NCI-H446 treated with DMSO at 0.1 percent for 48 hours (cell line): Measurements from ENCODE around the gene HK3.

ENCODE experiments used
- DNase-seq: peaks from one replicate; lab custom pipeline; 2025; lab: John Stamatoyannopoulos, UW

Gene HK3, protein sequence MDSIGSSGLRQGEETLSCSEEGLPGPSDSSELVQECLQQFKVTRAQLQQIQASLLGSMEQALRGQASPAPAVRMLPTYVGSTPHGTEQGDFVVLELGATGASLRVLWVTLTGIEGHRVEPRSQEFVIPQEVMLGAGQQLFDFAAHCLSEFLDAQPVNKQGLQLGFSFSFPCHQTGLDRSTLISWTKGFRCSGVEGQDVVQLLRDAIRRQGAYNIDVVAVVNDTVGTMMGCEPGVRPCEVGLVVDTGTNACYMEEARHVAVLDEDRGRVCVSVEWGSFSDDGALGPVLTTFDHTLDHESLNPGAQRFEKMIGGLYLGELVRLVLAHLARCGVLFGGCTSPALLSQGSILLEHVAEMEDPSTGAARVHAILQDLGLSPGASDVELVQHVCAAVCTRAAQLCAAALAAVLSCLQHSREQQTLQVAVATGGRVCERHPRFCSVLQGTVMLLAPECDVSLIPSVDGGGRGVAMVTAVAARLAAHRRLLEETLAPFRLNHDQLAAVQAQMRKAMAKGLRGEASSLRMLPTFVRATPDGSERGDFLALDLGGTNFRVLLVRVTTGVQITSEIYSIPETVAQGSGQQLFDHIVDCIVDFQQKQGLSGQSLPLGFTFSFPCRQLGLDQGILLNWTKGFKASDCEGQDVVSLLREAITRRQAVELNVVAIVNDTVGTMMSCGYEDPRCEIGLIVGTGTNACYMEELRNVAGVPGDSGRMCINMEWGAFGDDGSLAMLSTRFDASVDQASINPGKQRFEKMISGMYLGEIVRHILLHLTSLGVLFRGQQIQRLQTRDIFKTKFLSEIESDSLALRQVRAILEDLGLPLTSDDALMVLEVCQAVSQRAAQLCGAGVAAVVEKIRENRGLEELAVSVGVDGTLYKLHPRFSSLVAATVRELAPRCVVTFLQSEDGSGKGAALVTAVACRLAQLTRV

DNA sequence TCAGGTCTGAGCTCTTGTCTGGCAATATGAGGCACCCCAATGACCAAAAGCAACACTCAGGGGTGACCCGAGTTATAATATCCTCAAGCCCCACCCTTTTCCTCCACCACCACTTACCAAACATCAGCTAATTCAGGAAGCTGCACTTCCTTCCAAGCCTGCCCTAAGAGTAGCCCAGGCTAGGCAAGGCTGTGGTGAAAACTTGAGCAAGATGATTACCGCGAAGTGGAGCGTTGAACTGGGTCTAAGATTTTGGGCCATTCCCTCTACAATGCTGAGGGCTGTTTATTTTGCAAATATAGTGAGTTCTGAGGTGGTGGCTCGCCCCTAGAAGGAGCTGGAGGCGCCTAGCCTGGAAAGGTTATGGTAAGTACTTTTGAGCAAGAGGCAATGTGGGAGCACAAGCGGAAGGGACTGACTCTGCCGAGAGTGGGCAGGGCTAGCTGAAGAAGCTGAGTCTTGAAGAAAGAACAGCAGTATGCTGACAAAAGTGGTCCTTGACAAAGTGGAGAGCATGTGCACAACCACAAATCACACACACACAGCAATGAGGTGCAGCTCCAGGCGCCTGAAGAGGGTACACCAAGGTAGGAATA, at the start of gene HK3:
TSS of gene HK3 (minus strand) at position 51 of the 596 bp plus-strand sequence. CDS start 3,187 bp downstream, outside the sequence.
- DNase-seq, result no peak

- DNase-seq, result no peak
Observed at GRCh38 chr5:176948458-176948857, 49.3 kb upstream of the HK3 start.

GRCh38 chr5:176947847-176948246, 48.7 kb upstream of the HK3 start:
- DNase-seq, result no peak

DNA sequence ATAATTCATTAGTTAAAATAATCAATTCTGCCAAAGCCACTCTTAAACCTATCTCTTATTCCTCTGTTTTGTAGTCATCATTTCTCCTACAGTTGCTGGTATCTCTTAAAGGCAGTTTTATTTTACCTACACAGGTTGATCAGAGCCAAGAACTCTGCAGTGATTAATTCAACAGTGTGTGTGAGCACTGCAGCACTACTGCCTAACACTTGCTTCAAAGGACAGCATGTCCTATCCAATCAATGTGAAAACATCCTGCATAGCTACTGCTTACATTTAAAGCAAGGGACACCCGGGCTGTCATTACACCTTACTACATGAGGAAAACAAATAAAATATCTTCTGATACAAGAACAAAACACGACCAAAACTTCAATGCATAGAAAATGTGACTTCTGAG, 45.1 kb upstream of the HK3 start:
- no peak for DNase-seq

- no peak for DNase-seq
Observed at GRCh38 chr5:176943816-176944215, 44.7 kb upstream of the HK3 start.

GRCh38 chr5:176941951-176942350, 42.8 kb upstream of the HK3 start:
- DNase-seq, result no peak

DNA sequence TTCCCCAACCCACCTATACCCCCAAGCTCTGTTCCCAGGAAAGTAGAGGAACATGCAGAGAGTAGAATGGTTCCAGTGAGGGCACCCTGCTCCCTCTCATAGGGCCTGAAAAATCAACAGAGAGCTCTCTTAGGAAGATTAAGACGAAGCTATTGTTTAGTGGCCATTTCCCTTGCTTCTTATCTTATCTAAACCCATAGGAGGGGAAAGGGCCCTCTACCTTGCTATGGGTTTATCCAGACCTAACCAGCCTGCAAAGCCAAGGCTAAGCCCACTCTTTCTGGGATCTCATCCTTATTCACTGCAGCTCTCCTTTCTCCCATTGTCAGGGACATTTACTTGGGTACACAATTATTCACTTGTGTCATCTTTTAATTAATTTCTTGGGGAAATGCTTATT, 39.3 kb upstream of the HK3 start:
- no peak for DNase-seq

GRCh38 chr5:176935017-176935416, 35.9 kb upstream of the HK3 start:
- no peak for DNase-seq

DNA sequence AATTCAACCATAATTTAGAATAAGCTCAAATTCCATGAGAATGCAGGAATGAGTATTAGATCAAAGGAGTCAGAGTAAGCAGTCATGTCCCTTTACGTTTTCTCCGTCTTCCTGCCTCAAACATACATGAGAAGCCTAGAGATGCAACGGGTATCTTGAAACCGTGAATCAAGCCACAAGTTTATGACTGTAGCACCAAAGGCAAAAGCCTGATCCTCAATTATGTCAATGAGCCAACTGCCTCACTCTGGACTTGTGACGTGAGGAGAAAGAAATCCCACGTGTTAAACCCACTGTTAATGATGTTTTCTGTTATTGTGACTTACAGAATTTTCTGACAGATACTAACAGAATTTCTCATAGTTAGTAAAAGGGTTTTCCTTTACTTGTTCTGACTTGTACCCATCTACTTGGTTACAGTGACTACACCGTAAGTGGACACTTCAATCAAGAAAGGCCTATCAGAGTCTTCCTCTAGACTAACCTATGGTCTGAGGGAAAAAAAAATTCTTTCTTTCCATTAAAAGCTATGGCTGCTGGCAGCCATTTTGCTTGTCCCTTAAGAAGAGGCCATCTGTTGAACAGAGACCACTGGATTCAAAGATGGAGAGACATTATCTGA, 35.3 kb upstream of the HK3 start:
- DNase-seq, result no peak

DNA sequence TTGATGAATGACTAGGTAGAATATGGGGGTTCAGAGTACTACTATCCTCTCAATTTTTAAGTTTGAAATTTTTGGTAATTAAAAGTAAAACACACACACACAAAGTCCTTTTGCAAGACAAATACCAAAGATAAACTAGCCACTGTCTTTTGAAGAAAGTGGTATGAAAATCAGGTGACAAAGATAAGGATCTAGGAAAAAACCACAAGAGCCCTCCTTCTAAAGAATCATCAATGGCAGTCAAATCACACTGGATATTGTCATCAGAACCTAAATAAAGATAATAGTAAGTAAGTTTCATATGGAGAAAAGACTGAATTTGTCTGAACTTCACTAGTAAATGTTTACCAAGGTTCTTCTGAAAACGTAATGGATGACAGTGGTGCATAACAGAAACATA, 30.5 kb upstream of the HK3 start:
- no peak for DNase-seq

DNA sequence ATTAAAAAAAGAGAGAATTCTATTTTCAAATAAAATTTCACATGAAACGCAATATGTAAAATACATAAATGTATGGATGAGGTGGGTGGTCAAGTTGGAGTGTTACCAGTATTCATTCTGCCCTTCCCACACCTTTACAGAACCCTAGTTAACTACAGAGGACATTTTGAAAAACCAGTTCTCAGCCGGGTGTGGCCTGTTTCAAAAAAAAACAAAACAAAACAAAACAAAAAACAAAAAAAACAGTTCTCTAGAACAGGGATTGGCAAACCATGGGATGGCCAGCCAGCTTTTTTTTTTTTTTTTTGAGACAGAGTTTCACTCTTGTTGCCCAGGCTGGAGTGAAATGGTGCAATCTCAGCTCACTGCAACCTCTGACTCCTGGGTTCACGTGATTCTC, 28.4 kb upstream of the HK3 start:
- DNase-seq, result no peak

DNA sequence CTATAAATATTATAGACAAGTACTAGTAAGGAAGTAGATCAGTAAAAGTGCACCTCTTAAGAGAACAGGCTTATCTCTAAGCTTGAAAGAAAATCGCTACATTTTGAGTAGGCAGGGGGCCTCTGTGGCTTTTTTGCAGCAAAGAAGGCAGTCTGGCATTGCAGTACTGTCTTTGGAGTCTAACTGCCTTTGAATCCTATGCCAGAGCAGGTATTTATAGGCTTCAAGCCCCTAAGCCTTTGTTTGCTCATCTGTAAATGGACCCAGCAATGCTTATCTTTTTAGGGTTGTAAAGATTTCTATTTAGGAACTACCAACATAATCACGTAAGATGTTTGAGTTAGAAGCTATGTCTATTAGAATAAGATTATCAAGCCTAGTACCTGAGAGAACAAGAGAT, 23.7 kb upstream of the HK3 start:
- no peak for DNase-seq

DNA sequence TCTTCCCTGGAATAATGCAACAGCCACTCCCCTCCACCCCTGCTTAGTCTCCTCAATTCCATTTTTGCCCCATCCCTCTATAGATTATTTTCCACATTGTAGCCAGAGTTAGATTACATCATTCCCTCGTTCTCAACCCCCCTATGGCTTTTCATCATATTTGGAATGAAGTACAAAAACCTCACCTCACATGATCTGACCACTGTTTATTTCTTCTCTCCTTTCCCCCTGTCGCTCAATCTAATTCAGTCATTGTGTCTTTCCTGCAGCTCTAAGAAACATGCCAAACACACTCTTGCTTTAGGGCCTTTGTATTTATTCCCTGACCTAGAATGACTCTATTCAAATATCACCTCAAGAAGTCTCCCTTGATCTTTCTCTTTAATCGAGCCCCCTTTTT, 22.6 kb upstream of the HK3 start:
- DNase-seq, result no peak

DNA sequence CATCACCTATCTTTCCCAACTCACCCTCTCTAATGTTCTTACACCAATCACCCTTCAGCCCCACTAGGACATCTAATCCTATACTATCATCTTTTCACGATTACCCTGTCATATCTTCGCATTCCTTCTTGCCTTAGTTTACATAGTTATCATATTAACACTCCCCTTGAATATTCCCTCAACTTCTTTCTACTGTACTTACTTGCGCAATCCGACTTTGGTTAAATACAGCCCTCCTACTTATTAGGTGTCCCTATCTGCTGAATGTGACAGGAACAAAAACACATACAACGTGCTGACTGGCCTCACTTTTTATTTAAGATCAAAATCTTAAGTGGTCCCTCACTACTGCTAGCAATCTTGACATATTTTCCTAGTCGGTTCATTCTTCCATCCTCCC, 19.5 kb upstream of the HK3 start:
- DNase-seq, result no peak

GRCh38 chr5:176916337-176916736, 17.2 kb upstream of the HK3 start:
- no peak for DNase-seq

DNA sequence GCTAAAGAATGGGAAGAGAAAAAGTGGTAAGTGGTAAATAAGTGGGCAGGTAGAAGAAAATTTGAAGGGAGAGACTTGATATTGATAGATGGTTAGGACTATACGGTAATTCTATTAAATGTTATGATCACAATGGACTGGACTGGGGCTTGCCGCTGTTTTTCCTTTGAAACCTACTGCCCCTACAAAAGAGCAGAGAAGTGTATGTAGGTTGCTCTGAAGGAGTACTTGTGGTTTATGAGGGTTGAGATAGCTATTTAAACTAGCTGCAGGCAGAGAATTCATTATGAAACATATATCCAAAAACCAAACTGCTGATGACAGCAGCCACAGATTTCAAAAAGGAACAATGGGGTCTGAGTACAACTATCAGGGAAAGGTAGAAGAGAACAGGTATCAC, 16.8 kb upstream of the HK3 start:
- DNase-seq, result no peak

DNA sequence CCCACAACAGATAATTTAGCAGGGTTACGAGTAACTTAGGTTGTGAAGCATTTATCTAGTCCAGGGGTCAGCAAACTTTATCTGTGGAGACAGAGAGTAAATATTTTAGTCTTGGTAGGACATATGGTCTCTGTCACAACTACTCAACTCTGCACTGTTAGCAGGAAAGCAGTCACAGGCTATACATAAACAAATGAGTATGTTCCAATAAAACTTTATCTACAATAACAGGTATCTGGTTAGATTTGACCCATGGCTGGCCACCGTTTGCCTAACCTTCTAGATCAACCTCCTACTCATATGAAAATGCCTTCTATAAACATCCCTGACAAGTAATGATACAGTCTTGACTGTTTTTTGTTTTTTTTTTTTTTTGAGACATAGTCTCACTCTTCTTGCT, 13.0 kb upstream of the HK3 start:
- no peak for DNase-seq

DNA sequence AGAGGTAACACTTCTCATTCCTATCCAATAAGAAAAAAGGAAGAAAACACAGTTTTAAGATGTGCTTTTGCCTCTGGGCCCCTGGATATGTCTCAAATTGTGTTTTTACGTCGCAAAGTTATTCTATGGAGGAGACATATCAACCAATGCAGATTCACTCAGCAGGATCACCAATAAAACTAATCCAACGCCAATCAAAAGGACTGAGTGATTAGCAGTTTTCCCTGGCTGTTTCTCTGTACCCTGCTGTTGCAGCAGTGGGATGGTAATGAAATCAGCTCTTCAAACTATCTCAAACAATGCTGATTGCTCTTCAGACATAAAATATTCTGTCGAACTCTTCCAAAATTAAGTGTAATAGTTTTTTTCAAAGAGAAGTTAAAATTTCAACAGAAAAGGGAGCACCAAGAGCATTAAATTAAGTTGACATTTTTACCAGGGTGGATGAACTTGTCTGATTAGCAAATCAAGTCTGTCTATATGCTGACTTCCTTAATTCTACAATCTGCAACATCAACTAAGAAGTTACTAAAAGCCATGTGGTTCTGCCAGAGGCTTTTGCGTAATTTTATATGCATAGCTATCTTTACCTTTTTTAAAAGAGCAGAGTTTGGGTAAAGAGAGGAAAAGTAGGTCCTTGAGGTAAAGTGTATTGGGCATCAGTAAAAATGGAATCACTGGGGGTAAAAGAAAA, 9.7 kb upstream of the HK3 start:
- DNase-seq, result no peak

DNA sequence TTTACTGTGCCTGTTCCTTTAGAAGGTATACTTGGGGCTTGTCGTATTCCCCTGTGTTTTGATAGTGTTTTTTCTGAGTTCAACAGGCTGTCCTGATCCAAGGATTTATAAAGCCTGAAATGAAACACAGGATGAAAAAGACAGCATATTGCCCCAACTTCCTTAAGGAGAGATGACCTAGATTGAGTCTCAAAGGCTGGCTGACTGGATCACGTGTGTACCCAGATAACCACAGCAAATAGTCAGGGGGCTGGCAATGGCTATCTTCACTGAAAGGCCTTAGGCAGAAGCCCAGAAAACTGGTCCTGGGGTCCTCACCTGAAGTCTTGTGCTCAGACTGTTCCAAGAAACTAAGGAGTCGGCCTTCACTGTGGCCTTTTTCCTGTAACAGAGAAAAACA, 7.7 kb upstream of the HK3 start:
- DNase-seq, result no peak

DNA sequence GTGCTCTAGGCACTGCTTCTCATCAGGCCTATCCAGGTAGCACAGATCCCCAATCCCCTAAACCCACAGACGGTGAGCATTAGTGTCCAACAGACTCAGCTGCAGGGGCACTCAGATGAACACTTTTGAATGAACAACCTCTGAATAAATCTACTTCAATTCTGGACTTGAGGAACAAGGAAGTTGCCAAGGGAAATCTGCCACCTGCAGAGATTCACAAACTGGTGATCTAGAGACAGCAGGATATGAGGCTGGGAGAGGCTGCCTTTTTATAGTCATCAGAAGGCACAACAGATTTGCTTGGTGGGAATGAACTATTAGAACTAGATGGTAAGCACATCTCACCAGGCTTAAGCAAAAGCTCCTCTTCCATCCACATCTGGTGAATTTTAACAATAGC, 7.0 kb upstream of the HK3 start:
- no peak for DNase-seq

DNA sequence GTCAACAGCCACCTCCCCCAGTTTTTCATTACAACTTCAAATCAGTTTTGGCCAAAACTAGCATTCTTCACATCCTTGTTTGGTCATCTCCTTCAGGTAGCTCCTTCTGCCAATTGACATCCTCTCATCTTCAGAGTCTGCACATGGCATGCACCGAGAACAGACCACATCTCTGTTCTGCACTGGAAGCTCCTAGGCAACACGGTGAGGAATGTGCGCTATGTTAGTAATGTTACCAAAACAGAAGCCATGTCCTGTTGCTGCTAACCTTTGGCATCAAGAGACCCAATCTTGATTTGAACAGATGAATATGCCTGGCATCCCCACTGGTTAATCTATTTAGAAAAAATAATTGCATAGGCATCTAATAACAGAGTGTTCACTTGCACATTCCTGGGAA, 5.1 kb upstream of the HK3 start:
- DNase-seq, result no peak
